Breast epithelium (tissue), 4 donors: ENCODE results near the gene INTS4. TPM values are rescaled to one million over a fixed set of nuclear protein-coding genes. Genes with fewer than 3 reads are reported as not detected.
"Not testable (repeated sequence)": the region's sequence is repeated elsewhere in the genome, so short reads cannot be mapped to it uniquely, and the experiment has no call there.

Experiments used
- DNase-seq, 2 donors: peaks; one replicate each; pipeline ENCODE4 v3.0.0-alpha.2; 2019; ENCODE audit warnings: low spot score in 2 of 2
- H3K27ac ChIP-seq, 2 donors: fragments of 200-600 bp; sonication (generic) in 1 of 2; one replicate each; pipeline ENCODE4 v1.5.1; 2016 to 2019; ENCODE audit warnings: mild to moderate bottlenecking in 1 of 2
- H3K27me3 ChIP-seq, 2 donors: fragments of 200-600 bp; sonication (generic) in 1 of 2; one replicate each; pipeline versions ENCODE4 v1.5.1 to v1.6.0; 2017 to 2019; ENCODE audit warnings: control low read depth in 1 of 2, mild to moderate bottlenecking in 1 of 2
- H3K36me3 ChIP-seq: fragments of 200-600 bp; one replicate; pipeline ENCODE4 v1.5.1; 2019
- H3K4me1 ChIP-seq, 2 donors: fragments of 200-600 bp; sonication (generic); one replicate each; pipeline ENCODE4 v1.5.1; 2016 to 2019; ENCODE audit warnings: control low read depth in 1 of 2
- H3K4me3 ChIP-seq, 3 donors: fragments of 200-600 bp; sonication (generic); 1 replicate in 2 of 3; 2 replicates in 1 of 3; pipeline ENCODE4 v1.5.1; 2016 to 2019; ENCODE audit warnings: mild to moderate bottlenecking in 3 of 3, moderate library complexity in 2 of 3
- H3K9me3 ChIP-seq, 2 donors: fragments of 200-600 bp; sonication (generic) in 1 of 2; one replicate each; pipeline ENCODE4 v1.5.1; 2016 to 2019; ENCODE audit warnings: control low read depth in 1 of 2
- CTCF ChIP-seq, 3 donors: fragments of 450-650 bp; IDR thresholded peaks; one replicate each; pipeline ENCODE4 v1.5.1; 2016 to 2017; ENCODE audit warnings: antibody characterized with exemption in 3 of 3, mild to moderate bottlenecking in 3 of 3, moderate library complexity in 3 of 3
- POLR2A ChIP-seq: fragments of 450-650 bp; IDR thresholded peaks from one replicate; pipeline ENCODE4 v1.6.1; 2016; ENCODE audit warnings: antibody characterized with exemption, mild to moderate bottlenecking, moderate library complexity
- POLR2AphosphoS5 ChIP-seq, 3 donors: sonication (generic); formaldehyde crosslinking; IDR thresholded peaks; one replicate each; pipeline ENCODE4 v1.6.1; 2017; ENCODE audit warnings: antibody characterized with exemption in 3 of 3
- intact Hi-C: fragments of 100-400 bp; cut with DNase I; formaldehyde crosslinking; loops from one replicate; pipeline ENCODE4 v1.15.1; 2023; ENCODE audit warnings: low total_unique reads
- total RNA-seq, 3 donors: library from RNA; depleted of rRNA; stranded (reverse); fragments of >200 nt; gene quantifications; one replicate each; pipeline ENCODE4 v1.1.0, GENCODE V29; 2016

Gene INTS4
- total RNA-seq, 3 donors from 2014 or later, result 34.6 to 58.4 (median 47.5) TPM

- no peaks in the 10 kb centered on the region for H3K9me3 ChIP-seq
- TF ChIP-seq POLR2AphosphoS5 (IDR thresholded peaks at IDR 0.05), result no peak
- TF ChIP-seq CTCF (IDR thresholded peaks at IDR 0.05), result no peak
- no peak for TF ChIP-seq POLR2A
- no peaks in the 10 kb centered on the region for H3K27me3 ChIP-seq
- no peaks in the 10 kb centered on the region for H3K36me3 ChIP-seq
- intact Hi-C loops, result no loop called here
- no peak overlapping the region for H3K4me3 ChIP-seq
- no peak overlapping the region for H3K27ac ChIP-seq
- no peaks in the 10 kb centered on the region for H3K4me1 ChIP-seq
- DNase-seq, result no peak
Measured at GRCh38 chr11:77968337-77968736, 26.1 kb downstream of the INTS4 start.

DNA sequence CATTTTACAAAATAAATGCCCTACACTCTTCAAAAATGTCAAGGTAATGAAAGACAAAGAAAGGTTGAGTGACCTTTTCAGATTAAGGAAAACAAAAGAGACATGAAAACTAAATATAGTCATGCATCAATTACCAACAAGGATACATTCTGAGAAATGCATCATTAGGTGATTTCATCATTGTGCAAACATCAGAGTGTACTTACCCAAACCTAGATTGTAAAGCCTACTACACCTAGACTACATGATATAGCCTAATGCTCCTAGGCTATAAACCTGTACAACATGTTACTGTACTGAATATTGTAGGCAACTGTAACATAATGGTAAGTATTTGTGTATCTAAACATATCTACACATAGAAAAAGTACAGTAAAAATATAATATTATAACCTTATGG lies 26.7 kb downstream of the INTS4 start:
- no peak overlapping the region for H3K4me3 ChIP-seq
- TF ChIP-seq POLR2AphosphoS5 (IDR thresholded peaks at IDR 0.05) (no peak), CTCF (IDR thresholded peaks at IDR 0.05) (no peak), POLR2A (no peak)
- H3K9me3 ChIP-seq, result no peaks in the 10 kb centered on the region
- H3K27me3 ChIP-seq, result no peaks in the 10 kb centered on the region
- intact Hi-C loops, result no loop called here
- H3K36me3 ChIP-seq, result no peaks in the 10 kb centered on the region
- DNase-seq, result no peak
- no peaks in the 10 kb centered on the region for H3K4me1 ChIP-seq
- H3K27ac ChIP-seq, result no peak overlapping the region

GRCh38 chr11:77967121-77967520 lies 27.3 kb downstream of the INTS4 start:
- H3K36me3 ChIP-seq, result no peaks in the 10 kb centered on the region
- no peak for DNase-seq
- H3K27ac ChIP-seq, result no peak overlapping the region
- H3K27me3 ChIP-seq, result no peaks in the 10 kb centered on the region
- H3K4me3 ChIP-seq, result no peak overlapping the region
- intact Hi-C loops, result no loop called here
- TF ChIP-seq POLR2AphosphoS5 (IDR thresholded peaks at IDR 0.05) (no peak), POLR2A (no peak), CTCF (IDR thresholded peaks at IDR 0.05) (no peak)
- H3K4me1 ChIP-seq, result no peaks in the 10 kb centered on the region
- no peaks in the 10 kb centered on the region for H3K9me3 ChIP-seq

DNA sequence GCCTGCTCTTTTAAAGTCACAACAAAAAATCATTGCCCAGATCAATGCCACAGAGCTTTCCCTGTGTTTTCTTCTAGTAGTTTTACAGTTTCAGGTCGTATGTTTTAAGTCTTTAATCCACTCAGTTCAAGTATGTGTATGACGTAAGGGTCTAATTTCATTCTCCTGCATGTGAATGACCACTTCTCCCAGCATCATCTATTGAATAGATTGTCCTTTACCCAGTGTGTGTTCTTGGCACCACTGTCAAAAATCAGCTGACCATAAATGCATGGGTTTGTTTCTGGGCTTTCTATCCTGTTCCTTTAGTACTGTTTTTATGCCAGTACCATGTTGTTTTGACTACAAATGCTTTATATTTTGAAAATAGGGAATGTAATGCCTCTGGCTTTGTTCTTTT lies 28.1 kb downstream of the INTS4 start:
- H3K4me1 ChIP-seq, result no peaks in the 10 kb centered on the region
- no peak overlapping the region for H3K27ac ChIP-seq
- H3K27me3 ChIP-seq, result no peaks in the 10 kb centered on the region
- no peak for TF ChIP-seq POLR2AphosphoS5 (IDR thresholded peaks at IDR 0.05)
- no peak for TF ChIP-seq POLR2A
- no peak for TF ChIP-seq CTCF (IDR thresholded peaks at IDR 0.05)
- no peak overlapping the region for H3K4me3 ChIP-seq
- no peaks in the 10 kb centered on the region for H3K36me3 ChIP-seq
- no peak for DNase-seq
- H3K9me3 ChIP-seq, result no peaks in the 10 kb centered on the region
- intact Hi-C loops, result no loop called here

DNA sequence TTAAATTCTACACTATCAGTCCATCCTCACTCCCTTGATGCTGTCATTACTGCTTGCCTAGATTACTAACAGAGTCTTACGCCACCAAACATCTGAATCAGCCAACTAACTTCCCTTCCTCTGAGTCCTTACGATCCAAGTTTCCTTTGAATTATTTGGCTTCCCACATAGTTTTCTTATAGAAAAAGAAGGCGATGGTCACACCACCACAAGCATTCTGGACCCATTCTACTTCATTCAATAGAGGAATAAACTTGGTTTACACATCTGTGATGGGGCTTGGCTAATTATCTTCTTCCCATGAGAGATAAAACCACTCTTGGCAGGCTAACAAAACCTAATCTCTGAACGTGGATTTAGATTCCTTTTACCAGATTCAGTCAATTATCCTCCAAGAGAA lies 35.0 kb downstream of the INTS4 start:
- H3K27me3 ChIP-seq, result no peaks in the 10 kb centered on the region
- no peak for DNase-seq
- no peaks in the 10 kb centered on the region for H3K36me3 ChIP-seq

DNA sequence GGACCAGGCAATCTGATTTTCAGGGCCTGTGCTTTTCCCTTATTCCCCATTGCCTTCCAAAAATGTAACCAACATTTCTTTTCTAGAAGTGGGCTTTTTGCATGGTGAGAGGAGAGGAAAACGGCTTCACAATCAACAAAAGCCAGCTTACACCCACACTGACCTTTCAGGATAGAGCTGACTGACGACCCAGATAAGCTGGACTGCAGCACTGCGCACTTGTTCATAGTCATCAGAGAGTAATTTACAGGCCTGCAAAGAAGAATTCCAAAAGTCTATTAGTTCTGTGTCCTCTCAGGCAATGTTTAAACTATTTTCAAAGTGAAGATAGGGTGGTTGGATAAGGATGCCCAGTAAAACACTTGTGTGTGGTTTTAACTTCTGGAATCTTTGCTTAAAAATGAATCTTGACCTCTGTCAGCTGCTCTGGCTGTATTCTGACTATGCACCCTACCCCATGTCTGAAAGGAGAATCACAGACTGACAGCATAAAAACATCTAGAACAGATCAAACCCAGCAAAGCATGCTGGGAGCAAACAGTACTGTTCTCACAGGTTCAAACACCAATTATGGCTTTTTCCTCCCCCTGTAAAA lies 35.8 kb downstream of the INTS4 start:
- DNase-seq, H3K4me1 ChIP-seq, H3K9me3 ChIP-seq, intact Hi-C loops, H3K36me3 ChIP-seq, H3K27ac ChIP-seq, H3K27me3 ChIP-seq, H3K4me3 ChIP-seq: not testable (repeated sequence)

More for the DNA sequence above, 35.0 kb downstream of the INTS4 start:
- no peak for TF ChIP-seq POLR2AphosphoS5 (IDR thresholded peaks at IDR 0.05)
- TF ChIP-seq CTCF (IDR thresholded peaks at IDR 0.05), result no peak
- TF ChIP-seq POLR2A, result no peak
- intact Hi-C loops, result no loop called here
- no peak overlapping the region for H3K4me3 ChIP-seq
- no peak overlapping the region for H3K27ac ChIP-seq
- no peaks in the 10 kb centered on the region for H3K4me1 ChIP-seq
- H3K9me3 ChIP-seq, result no peaks in the 10 kb centered on the region

GRCh38 chr11:77943296-77943695 lies 51.2 kb downstream of the INTS4 start:
- H3K9me3 ChIP-seq, intact Hi-C loops, H3K4me3 ChIP-seq, H3K4me1 ChIP-seq, H3K36me3 ChIP-seq, H3K27ac ChIP-seq, H3K27me3 ChIP-seq, DNase-seq: not testable (repeated sequence)

- H3K9me3 ChIP-seq, H3K27me3 ChIP-seq, H3K36me3 ChIP-seq, DNase-seq, H3K4me1 ChIP-seq, intact Hi-C loops, H3K27ac ChIP-seq, H3K4me3 ChIP-seq: not testable (repeated sequence)
Measured at GRCh38 chr11:77942465-77942864, 52.0 kb downstream of the INTS4 start.
